ENCODE results near the gene CAMK1G.

The CAMK1G gene

GRCh38 chr1:209564849-209565248 is 18.7 kb upstream of the CAMK1G start:
- TF ChIP-seq TAF1 (IDR thresholded peaks at IDR 0.05; ENCODE audit: borderline replicate concordance, insufficient read depth, low read length), result no peak
- no peak for TF ChIP-seq FOXP2 (optimal IDR thresholded peaks at IDR 0.05; ENCODE audit: borderline replicate concordance, extremely low read depth, extremely low read length, insufficient read depth)
- TF ChIP-seq REST (IDR thresholded peaks at IDR 0.05; ENCODE audit: insufficient read depth in 1 of 2, low read depth in 2 of 2, low read length in 2 of 2), result no peak
- no peak for TF ChIP-seq SIN3A (IDR thresholded peaks at IDR 0.05; ENCODE audit: borderline replicate concordance, insufficient read depth, low read length)
- TF ChIP-seq POLR2AphosphoS5 (IDR thresholded peaks at IDR 0.05; ENCODE audit: low read depth, low read length), result no peak

GRCh38 chr1:209565759-209566678 is 17.5 kb upstream of the CAMK1G start:
- TF ChIP-seq TAF1 (IDR thresholded peaks at IDR 0.05; ENCODE audit: borderline replicate concordance, insufficient read depth, low read length), result no peak
- no peak for TF ChIP-seq FOXP2 (optimal IDR thresholded peaks at IDR 0.05; ENCODE audit: borderline replicate concordance, extremely low read depth, extremely low read length, insufficient read depth)
- no peak for TF ChIP-seq POLR2AphosphoS5 (IDR thresholded peaks at IDR 0.05; ENCODE audit: low read depth, low read length)
- TF ChIP-seq SIN3A (IDR thresholded peaks at IDR 0.05; ENCODE audit: borderline replicate concordance, insufficient read depth, low read length), result no peak

- TF ChIP-seq FOXP2 (optimal IDR thresholded peaks at IDR 0.05; ENCODE audit: borderline replicate concordance, extremely low read depth, extremely low read length, insufficient read depth) (no peak), TAF1 (IDR thresholded peaks at IDR 0.05; ENCODE audit: borderline replicate concordance, insufficient read depth, low read length) (no peak), SIN3A (IDR thresholded peaks at IDR 0.05; ENCODE audit: borderline replicate concordance, insufficient read depth, low read length) (no peak), POLR2AphosphoS5 (IDR thresholded peaks at IDR 0.05; ENCODE audit: low read depth, low read length) (no peak), REST (IDR thresholded peaks at IDR 0.05; ENCODE audit: insufficient read depth in 1 of 2, low read depth in 2 of 2, low read length in 2 of 2) (no peak)
Measured at GRCh38 chr1:209567698-209568175, 15.8 kb upstream of the CAMK1G start.

GRCh38 chr1:209569455-209570207 is 13.9 kb upstream of the CAMK1G start:
- TF ChIP-seq SIN3A (IDR thresholded peaks at IDR 0.05; ENCODE audit: borderline replicate concordance, insufficient read depth, low read length), result no peak
- no peak for TF ChIP-seq FOXP2 (optimal IDR thresholded peaks at IDR 0.05; ENCODE audit: borderline replicate concordance, extremely low read depth, extremely low read length, insufficient read depth)
- TF ChIP-seq TAF1 (IDR thresholded peaks at IDR 0.05; ENCODE audit: borderline replicate concordance, insufficient read depth, low read length), result no peak
- TF ChIP-seq POLR2AphosphoS5 (IDR thresholded peaks at IDR 0.05; ENCODE audit: low read depth, low read length), result no peak
- TF ChIP-seq REST (IDR thresholded peaks at IDR 0.05; ENCODE audit: insufficient read depth in 1 of 2, low read depth in 2 of 2, low read length in 2 of 2), result no peak

GRCh38 chr1:209570743-209571142 is 12.8 kb upstream of the CAMK1G start:
- no peak for TF ChIP-seq POLR2AphosphoS5 (IDR thresholded peaks at IDR 0.05; ENCODE audit: low read depth, low read length)
- no peak for TF ChIP-seq FOXP2 (optimal IDR thresholded peaks at IDR 0.05; ENCODE audit: borderline replicate concordance, extremely low read depth, extremely low read length, insufficient read depth)
- TF ChIP-seq SIN3A (IDR thresholded peaks at IDR 0.05; ENCODE audit: borderline replicate concordance, insufficient read depth, low read length), result no peak
- no peak for TF ChIP-seq TAF1 (IDR thresholded peaks at IDR 0.05; ENCODE audit: borderline replicate concordance, insufficient read depth, low read length)
